Fibroblast of peridontal ligament (primary cell): ENCODE measurements around the gene CACNA2D3.
"Not testable (repeated sequence)": the region's sequence is repeated elsewhere in the genome, so short reads cannot be mapped to it uniquely, and the experiment has no call there.

Source experiments
- DNase-seq: peaks from one replicate; pipeline ENCODE4 v3.0.0-alpha.2; 2010; ENCODE audit errors: extremely low read depth

CACNA2D3 gene

GRCh38 chr3:54122324-54123002 lies at the start of gene CACNA2D3:
Gene CACNA2D3, plus strand, starts transcription at chr3:54122552.
- DNase-seq: no peak

- DNase-seq: no peak
Measured at GRCh38 chr3:54073386-54073785, 49.0 kb upstream of the CACNA2D3 start.

GRCh38 chr3:54079314-54079713 lies 43.0 kb upstream of the CACNA2D3 start:
- no peak for DNase-seq

- no peak for DNase-seq
Measured at GRCh38 chr3:54079730-54080325, 42.5 kb upstream of the CACNA2D3 start.

- no peak for DNase-seq
Measured at GRCh38 chr3:54083921-54084320, 38.4 kb upstream of the CACNA2D3 start.

GRCh38 chr3:54085936-54086335 lies 36.4 kb upstream of the CACNA2D3 start:
- DNase-seq: no peak

GRCh38 chr3:54086652-54087405 lies 35.5 kb upstream of the CACNA2D3 start:
- DNase-seq: no peak

GRCh38 chr3:54087581-54088410 lies 34.6 kb upstream of the CACNA2D3 start:
- DNase-seq: no peak

- no peak for DNase-seq
Measured at GRCh38 chr3:54093491-54094248, 28.7 kb upstream of the CACNA2D3 start.

- DNase-seq: no peak
Measured at GRCh38 chr3:54094926-54095325, 27.4 kb upstream of the CACNA2D3 start.

GRCh38 chr3:54099381-54099780 lies 23.0 kb upstream of the CACNA2D3 start:
- no peak for DNase-seq

- no peak for DNase-seq
Measured at GRCh38 chr3:54104084-54104483, 18.3 kb upstream of the CACNA2D3 start.

GRCh38 chr3:54116129-54116528 lies 6.2 kb upstream of the CACNA2D3 start:
- DNase-seq: not testable (repeated sequence)

GRCh38 chr3:54120657-54121413 lies 1.5 kb upstream of the CACNA2D3 start:
- DNase-seq: no peak

GRCh38 chr3:54121414-54122323 lies 683 bp upstream of the CACNA2D3 start:
- no peak for DNase-seq

GRCh38 chr3:54123003-54123775 lies 837 bp downstream of the CACNA2D3 start:
- no peak for DNase-seq

GRCh38 chr3:54123776-54124196 lies 1.4 kb downstream of the CACNA2D3 start:
- no peak for DNase-seq

- DNase-seq: no peak
Measured at GRCh38 chr3:54125300-54125699, 2.9 kb downstream of the CACNA2D3 start.

- no peak for DNase-seq
Measured at GRCh38 chr3:54126551-54126950, 4.2 kb downstream of the CACNA2D3 start.
